Measurements from ENCODE around the gene GREB1.

GRCh38 chr2:11528228-11528627, 5.6 kb upstream of the GREB1 start:
- no peak for TF ChIP-seq CREB1 (IDR thresholded peaks at IDR 0.05; ENCODE audit: low read depth)
- TF ChIP-seq REST (IDR thresholded peaks at IDR 0.05; ENCODE audit: low read depth) = no peak
- TF ChIP-seq MAX (IDR thresholded peaks at IDR 0.05) = no peak
